GM19099 (cell line): Measurements from ENCODE around the gene RIPPLY3.
A peak's percentile ranks its signal among the peaks of the same experiment; 100 is the strongest.

ENCODE experiments used
- POLR2A ChIP-seq: IDR thresholded peaks from 3 replicates; pipeline ENCODE4 v1.6.1; 2011; ENCODE audit warnings: low read depth; ENCODE audit not compliant: insufficient read length; ENCODE audit errors: extremely low read depth

The RIPPLY3 gene, protein sequence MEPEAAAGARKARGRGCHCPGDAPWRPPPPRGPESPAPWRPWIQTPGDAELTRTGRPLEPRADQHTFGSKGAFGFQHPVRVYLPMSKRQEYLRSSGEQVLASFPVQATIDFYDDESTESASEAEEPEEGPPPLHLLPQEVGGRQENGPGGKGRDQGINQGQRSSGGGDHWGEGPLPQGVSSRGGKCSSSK

DNA sequence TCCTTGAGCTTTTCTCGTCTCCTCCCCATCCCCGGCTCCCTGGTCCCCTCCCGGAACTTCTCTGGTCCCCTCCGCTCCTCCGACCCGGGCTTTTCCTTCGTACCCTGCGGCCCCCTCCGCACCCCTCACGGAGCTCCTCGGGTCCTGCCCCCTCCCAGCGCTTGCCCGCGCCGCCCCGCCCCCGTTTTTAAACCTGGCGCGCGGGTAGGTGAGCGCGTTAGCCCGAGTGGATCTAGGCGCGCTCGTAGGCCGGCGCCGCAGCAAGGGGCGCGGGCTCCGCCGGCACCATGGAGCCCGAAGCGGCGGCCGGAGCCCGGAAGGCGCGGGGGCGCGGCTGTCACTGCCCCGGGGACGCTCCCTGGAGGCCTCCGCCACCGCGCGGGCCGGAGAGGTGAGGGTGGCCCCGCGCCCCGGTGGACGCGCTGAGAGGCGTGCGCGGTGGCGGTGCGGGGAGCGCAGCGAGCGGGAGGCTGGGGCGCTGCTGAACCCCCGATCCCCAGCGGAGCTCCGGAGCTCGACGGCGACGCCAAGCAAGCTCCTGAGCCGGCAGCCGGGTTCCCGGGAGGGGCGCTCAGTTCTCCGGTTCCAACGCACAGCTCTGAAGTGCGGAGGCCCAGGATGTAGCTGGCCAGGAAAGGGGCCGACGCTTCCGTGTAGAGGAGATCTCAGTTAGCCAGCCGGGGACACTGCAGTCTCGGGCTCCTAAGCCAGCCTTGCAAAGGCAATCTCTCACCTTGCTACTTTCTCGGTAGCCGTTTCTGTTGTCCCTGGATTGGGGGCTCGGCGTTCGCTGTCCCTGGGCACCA lies at the start of gene RIPPLY3:
RIPPLY3 (plus strand) TSS at position 217 of the 806 bp plus-strand sequence; CDS start at position 288, 71 bp downstream.
- TF ChIP-seq POLR2A = peak; percentile 26

DNA sequence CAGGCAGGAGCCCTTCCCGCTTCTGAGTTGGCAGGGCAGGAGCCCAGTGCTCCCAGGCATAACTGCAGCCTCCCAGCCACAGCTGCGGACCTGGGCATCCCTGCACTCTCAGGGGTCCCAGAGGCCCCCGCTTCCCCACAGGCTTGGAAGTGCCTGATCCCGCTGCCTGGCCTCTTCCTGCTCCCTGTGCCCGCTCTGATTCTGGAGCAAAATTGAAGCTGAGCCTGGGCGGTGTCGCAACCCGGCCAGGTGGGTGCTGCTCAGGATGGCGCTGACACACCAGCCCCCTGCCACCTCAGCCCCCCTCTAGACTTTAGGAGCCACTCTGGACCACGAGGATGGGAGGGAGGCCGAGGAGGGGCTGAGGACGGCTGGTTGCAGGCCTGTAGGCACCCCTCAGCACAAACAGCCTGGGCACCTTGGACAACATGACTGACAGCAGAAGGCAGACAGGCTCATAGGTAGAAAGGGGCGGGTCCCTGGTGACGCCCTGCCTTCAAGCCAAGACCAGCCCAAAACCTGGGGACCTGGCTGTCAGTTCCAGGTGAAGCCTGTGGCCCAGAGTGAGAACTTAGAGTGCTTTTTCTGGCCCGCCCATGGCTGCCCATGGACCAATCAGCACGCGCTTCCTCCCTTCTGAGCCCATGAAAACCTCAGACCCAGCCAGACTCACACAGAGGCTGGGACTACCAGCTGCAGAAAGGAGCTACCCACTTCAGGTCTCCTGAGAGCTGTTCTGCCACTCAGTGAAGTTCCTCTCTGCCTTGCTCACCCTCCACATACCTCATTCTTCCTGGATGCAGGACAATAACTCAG lies 47.3 kb upstream of the RIPPLY3 start:
- no peak for TF ChIP-seq POLR2A

DNA sequence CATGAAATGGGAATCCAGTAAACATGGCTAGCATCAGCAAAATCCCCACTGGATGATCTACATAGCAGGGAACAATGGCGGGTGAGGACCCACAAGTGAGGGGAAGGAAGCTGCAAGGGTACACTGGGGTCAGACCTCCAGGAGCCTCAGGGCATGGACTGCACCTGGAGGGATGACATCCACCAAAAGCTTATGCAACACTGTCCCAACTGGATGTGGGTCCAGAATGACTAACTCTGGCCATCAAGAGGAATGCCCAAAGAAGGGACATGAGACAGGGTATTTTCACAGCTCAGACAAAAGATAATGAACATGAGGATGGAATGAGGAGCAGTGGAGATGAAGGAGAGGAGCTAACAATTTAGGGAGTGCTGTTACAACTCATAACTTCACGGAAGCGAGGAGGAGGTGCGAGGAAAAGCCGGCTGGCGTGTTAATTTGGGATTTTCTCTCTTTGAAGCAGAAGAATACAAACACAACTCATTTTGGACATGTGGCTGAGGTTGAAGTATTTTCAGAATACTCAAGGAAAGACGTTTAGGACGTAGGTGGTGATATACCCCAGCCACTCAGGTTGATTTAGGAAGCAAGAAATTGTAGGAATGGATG lies 45.7 kb upstream of the RIPPLY3 start:
- TF ChIP-seq POLR2A = no peak

DNA sequence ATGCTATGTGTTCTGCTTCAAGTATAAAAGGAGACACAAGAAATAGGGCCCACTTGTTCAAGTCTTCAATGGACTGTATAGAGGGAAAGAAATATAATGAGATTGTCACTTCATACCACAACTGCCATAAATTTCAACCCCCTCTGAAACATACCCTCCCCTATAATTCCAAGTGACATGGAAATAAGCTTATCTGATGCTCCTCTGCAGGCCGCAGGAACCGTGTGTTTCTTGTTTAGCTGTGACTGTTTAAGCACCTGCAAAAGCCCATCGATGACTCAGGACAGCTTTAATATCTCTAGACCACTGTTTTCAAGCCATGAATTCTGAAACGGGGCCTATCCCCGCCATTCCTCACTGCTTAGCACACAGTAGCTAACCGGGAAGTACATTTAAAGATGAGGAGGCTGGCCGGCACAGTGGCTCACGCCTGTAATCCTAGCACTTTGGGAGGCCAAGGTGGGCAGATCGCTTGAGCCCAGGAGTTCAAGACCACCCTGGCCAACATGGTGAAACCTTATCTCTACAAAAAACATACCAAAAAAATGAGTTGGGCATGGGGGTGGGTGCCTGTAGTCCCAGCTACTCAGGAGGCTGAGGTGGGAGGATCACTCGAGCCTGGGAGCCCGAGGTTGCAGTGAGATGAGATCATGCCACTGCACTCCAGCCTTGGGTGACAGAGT lies 44.3 kb upstream of the RIPPLY3 start:
- no peak for TF ChIP-seq POLR2A

DNA sequence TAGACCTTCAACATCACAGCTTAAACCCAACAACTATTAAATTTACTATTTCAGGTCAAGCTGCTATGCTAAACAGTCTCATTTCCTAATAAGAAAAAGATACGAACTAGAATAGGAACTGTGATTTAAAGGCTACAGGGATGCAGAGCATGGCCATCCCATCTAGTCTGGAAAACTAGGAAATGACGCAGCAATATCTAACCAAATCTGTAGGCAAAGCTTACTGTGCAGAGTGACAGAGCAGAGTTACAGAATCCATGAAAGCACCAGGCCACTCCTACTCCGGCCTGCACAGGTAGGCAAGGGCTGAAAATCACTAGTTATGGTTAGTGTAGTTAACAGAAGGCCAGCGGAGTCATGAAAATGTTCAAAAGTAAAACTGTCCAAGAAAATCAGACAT lies 42.1 kb upstream of the RIPPLY3 start:
- TF ChIP-seq POLR2A = no peak

DNA sequence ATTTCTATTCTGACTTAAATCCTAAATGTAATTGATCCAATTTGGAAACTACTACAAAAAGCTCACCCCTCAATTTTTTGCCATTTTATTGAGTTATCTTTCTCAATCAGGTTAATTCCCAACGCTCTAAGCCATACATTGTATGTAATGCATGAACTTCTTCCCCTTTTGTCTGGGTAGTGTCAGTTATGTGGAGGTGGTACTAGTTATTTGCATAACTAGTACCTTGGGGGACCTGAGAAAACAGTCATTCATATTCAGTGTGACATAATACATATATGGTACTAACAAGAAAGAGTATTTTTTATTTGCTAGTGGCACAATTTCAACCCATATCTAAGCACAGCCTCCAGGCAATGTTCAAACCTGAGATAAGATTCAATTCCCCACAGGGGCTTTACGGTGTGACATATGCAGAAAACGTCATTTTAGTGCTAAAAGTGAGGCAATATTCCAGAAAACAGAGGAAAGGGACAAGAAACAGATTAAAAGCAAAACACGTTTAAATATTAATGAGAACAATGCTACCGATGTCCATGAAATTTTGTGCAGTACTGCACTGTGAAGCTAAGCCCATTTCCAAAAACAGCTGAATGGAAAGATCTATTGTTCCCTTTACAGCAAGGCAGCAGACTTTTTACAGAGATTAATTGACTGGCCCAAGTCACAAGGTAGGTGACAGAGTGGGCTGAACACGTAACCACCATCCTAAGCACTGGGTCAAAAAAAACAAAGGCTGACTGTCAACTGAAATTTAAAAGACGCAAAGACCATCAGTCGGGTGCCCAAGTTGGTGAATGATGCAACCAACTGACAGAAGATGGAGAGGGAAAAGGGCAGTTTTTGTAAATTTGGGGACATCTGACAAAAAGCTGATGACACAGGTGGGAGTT lies 41.4 kb upstream of the RIPPLY3 start:
- no peak for TF ChIP-seq POLR2A

DNA sequence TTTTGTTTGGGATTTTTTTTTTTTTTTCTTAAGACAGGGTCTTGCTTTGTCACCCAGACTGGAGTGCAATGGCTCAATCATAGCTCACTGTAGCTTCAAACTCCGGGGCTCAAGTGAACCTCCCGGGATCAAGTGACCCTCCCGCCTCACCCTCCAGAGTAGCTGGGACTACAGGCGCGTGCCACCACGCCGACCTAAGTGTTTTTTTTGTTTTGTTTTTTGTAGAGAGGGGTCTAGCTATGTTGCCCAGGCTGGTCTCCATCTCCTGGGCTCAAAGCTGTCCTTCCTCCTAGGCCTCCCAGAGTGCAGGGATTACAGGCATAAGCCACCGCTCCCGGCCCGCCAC lies 40.8 kb upstream of the RIPPLY3 start:
- TF ChIP-seq POLR2A = no peak

DNA sequence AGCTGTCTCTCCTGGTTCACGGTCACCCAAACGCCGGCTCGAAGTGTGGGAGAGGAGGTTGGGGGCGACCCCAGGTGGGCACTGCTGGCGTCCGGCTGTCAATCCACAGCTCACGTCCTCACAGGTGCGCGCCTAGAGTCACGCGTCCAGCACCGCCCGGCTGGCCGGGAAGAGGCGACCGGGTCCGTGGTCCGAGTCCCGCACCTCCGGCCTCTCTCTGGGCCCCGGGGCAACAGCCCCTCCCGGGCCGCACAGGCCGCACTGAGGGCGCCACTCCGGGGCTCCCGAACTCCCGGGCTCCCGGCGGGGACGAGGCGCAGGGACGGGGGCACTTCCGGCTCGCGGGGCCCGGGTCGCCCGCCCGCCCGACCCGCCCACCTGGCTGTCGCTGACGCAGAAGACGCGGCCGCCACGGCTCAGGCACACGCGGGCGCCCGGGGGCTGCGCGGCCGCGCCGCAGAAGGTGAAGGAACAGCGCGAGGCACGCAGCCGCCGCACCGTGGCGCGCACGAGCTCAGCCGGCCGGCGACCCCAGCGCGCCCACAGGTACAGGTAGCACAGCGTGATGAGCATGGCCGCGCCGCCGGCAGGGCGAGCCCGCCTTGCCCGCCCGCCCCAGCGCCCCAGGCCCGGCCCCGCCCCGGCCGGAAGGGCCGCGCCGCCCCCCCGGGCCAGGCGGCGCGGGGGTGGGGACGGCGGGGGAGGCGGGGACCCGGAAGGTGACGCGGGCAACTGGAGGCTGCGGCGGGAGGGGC lies 40.3 kb upstream of the RIPPLY3 start, which contains the start of gene HLCS:
HLCS (minus strand) TSS at position 604 of the 755 bp plus-strand sequence; CDS start at position 573, 31 bp downstream.
- TF ChIP-seq POLR2A = peak; percentile 75

DNA sequence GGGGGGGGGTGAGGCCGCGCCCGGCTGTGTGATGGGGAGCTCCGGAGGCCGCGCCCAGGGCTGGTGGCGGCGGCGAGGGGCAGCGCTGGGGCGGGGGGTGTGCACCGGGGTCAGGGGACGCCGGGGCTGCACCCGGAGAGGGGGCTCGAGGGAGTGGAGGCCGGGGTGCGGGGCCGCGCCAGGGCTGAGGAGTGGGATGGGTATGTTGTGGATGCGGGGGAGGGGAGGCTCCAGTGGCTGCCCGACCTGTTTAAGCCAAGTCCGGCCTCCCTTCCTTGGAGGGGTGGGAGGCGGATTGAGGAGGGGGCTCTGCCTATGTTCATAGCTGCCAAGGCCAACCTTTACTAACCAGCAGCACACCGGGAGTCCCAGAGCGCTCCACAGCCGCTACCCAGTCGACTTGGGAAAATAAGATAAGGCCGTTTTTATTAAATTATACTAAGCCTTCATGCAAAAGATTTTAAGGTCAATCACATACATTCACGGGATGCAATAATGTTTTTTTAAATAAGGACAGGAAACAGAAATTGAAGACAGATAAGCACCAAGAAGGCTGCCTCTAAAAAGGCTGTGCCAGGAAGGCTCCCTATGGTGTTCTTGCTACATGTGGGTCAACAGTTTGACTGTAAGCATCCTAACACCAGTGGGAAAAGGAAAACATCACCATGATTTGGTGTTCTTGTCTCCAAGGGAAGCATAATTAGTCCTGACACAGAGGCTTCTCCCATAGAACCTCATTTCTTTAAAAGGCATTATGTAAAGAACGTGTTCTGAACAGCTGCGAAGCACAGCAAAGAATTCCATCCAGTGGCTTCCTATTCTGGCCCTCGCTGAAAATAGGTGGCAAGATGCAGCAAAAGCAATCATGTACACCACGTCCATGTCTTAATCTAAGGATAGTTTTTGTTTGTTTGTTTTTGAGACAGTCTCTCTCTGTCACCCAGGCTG lies 39.4 kb upstream of the RIPPLY3 start:
- TF ChIP-seq POLR2A = no peak

DNA sequence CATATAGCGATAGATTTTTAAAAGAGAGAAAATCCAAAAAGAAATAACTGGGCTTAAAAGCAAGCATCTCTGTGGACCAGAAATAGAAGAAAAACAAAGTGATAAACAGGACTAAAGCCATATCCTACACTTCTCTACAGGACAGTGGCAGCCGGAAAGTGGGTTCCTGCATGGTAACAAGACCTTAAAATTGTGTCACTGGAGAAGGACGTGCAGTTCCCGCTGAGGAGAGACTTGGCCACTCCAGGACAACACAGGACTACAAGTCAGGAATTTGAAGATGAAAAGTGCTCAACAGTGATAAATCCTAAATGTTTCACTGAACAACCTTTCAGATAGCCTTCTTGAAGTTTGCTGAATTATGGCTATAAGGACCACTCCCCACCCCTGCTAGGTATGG lies 38.1 kb upstream of the RIPPLY3 start:
- no peak for TF ChIP-seq POLR2A

DNA sequence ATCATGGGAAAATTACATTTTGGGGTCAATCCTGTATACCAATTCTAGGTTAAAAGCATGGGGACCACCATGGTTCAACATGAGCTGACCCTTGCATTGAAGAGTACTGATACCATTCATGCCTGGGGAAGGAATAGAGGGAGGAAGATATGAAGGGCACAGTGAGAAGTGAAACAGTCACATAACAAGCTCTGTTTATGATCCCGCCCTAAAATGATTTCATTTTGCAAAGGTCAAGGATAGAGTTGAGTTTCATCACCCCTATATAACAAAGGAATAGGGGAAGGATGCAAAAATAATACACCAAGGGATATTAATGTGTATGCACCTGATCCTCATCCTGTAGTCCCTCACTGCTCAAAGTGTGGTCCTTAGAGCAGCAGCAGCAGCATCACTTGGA lies 37.5 kb upstream of the RIPPLY3 start:
- TF ChIP-seq POLR2A = no peak
